Subcutaneous abdominal adipose tissue (tissue), 5 donors: Measurements from ENCODE around the gene SPDYE2B.
A peak's percentile ranks its signal among the peaks of the same experiment; 100 is the strongest.
"Not testable (repeated sequence)": the region's sequence is repeated elsewhere in the genome, so short reads cannot be mapped to it uniquely, and the experiment has no call there.

Experiments
- H3K27ac ChIP-seq: one replicate; pipeline ENCODE4 v1.7.0; 2013; ENCODE audit warnings: low read depth, mild to moderate bottlenecking, inconsistent platforms, low read length, moderate library complexity
- H3K27me3 ChIP-seq, 5 donors: one replicate each; pipeline ENCODE4 v1.7.0; 2013; ENCODE audit warnings: low read length in 5 of 5, inconsistent platforms in 1 of 5; ENCODE audit not compliant: control insufficient read depth in 5 of 5, insufficient read depth in 4 of 5
- H3K36me3 ChIP-seq, 5 donors: one replicate each; pipeline ENCODE4 v1.7.0; 2013; ENCODE audit warnings: low read length in 5 of 5; ENCODE audit not compliant: control insufficient read depth in 5 of 5, insufficient read depth in 5 of 5
- H3K4me1 ChIP-seq, 5 donors: one replicate each; pipeline ENCODE4 v1.7.0; 2013; ENCODE audit warnings: low read length in 5 of 5, mild to moderate bottlenecking in 3 of 5, moderate library complexity in 1 of 5; ENCODE audit not compliant: control insufficient read depth in 5 of 5, insufficient read depth in 5 of 5
- H3K4me3 ChIP-seq, 5 donors: one replicate each; pipeline ENCODE4 v1.7.0; 2013; ENCODE audit warnings: low read length in 5 of 5, low read depth in 1 of 5
- H3K9ac ChIP-seq, 5 donors: one replicate each; pipeline ENCODE4 v1.7.0; 2013; ENCODE audit warnings: low read length in 5 of 5, mild to moderate bottlenecking in 4 of 5, moderate library complexity in 3 of 5
- H3K9me3 ChIP-seq, 5 donors: one replicate each; pipeline ENCODE4 v1.7.0; 2013; ENCODE audit warnings: low read length in 5 of 5; ENCODE audit not compliant: control insufficient read depth in 5 of 5
- donor health status: healthy.
- donor health status: healthy.
- donor health status: healthy.
- donor health status: healthy.
- donor health status: healthy.

SPDYE2B gene

GRCh38 chr7:102614873-102615272 lies 35.2 kb upstream of the SPDYE2B start:
- H3K36me3 ChIP-seq, H3K9me3 ChIP-seq, H3K27me3 ChIP-seq, H3K9ac ChIP-seq, H3K4me1 ChIP-seq, H3K27ac ChIP-seq, H3K4me3 ChIP-seq: not testable (repeated sequence)

- H3K4me3 ChIP-seq, H3K4me1 ChIP-seq, H3K9ac ChIP-seq, H3K27ac ChIP-seq, H3K36me3 ChIP-seq, H3K9me3 ChIP-seq, H3K27me3 ChIP-seq: not testable (repeated sequence)
Measured at GRCh38 chr7:102615930-102616329, 34.2 kb upstream of the SPDYE2B start.

- not testable (repeated sequence) for H3K9ac ChIP-seq, H3K27ac ChIP-seq, H3K36me3 ChIP-seq, H3K27me3 ChIP-seq, H3K4me1 ChIP-seq, H3K9me3 ChIP-seq
- peak within 1 kb of the TSS in 2 of 5 donors; percentile 29 to 44 for H3K4me3 ChIP-seq
Measured at GRCh38 chr7:102616507-102617125, 33.5 kb upstream of the SPDYE2B start, which contains the start of gene RASA4. Gene RASA4, minus strand, starts transcription at chr7:102616756. Its CDS starts 67 bp downstream, at chr7:102616689.

- H3K27ac ChIP-seq, H3K4me3 ChIP-seq, H3K27me3 ChIP-seq, H3K9me3 ChIP-seq, H3K36me3 ChIP-seq, H3K4me1 ChIP-seq, H3K9ac ChIP-seq: not testable (repeated sequence)
Measured at GRCh38 chr7:102618122-102618521, 32.0 kb upstream of the SPDYE2B start.

GRCh38 chr7:102627271-102627904 lies 22.7 kb upstream of the SPDYE2B start:
- H3K27me3 ChIP-seq, H3K9me3 ChIP-seq, H3K27ac ChIP-seq, H3K4me3 ChIP-seq, H3K4me1 ChIP-seq, H3K9ac ChIP-seq, H3K36me3 ChIP-seq: not testable (repeated sequence)

- not testable (repeated sequence) for H3K9ac ChIP-seq, H3K4me3 ChIP-seq, H3K36me3 ChIP-seq, H3K27me3 ChIP-seq, H3K4me1 ChIP-seq, H3K27ac ChIP-seq, H3K9me3 ChIP-seq
Measured at GRCh38 chr7:102630622-102631021, 19.5 kb upstream of the SPDYE2B start.

- H3K9me3 ChIP-seq, H3K4me1 ChIP-seq, H3K36me3 ChIP-seq, H3K27ac ChIP-seq, H3K27me3 ChIP-seq, H3K9ac ChIP-seq, H3K4me3 ChIP-seq: not testable (repeated sequence)
Measured at GRCh38 chr7:102634299-102634698, 15.8 kb upstream of the SPDYE2B start.

- not testable (repeated sequence) for H3K27me3 ChIP-seq, H3K9ac ChIP-seq
Measured at GRCh38 chr7:102635354-102635753, 14.8 kb upstream of the SPDYE2B start.

GRCh38 chr7:102636956-102637355 lies 13.2 kb upstream of the SPDYE2B start:
- H3K4me3 ChIP-seq, H3K9ac ChIP-seq, H3K4me1 ChIP-seq, H3K36me3 ChIP-seq, H3K27ac ChIP-seq, H3K27me3 ChIP-seq, H3K9me3 ChIP-seq: not testable (repeated sequence)

More at GRCh38 chr7:102635354-102635753, 14.8 kb upstream of the SPDYE2B start:
- H3K27ac ChIP-seq, H3K4me1 ChIP-seq, H3K36me3 ChIP-seq, H3K9me3 ChIP-seq, H3K4me3 ChIP-seq: not testable (repeated sequence)

- H3K9ac ChIP-seq, H3K27ac ChIP-seq, H3K4me1 ChIP-seq, H3K36me3 ChIP-seq, H3K27me3 ChIP-seq, H3K4me3 ChIP-seq, H3K9me3 ChIP-seq: not testable (repeated sequence)
Measured at GRCh38 chr7:102638848-102639247, 11.3 kb upstream of the SPDYE2B start.
